Epidermal melanocyte (primary cell): Measurements from ENCODE around the gene SH3PXD2A.
"Not testable (repeated sequence)": the region's sequence is repeated elsewhere in the genome, so short reads cannot be mapped to it uniquely, and the experiment has no call there.

Experiments used
- DNase-seq: peaks from one replicate; pipeline ENCODE4 v3.0.0; 2011; ENCODE audit warnings: low spot score; ENCODE audit not compliant: insufficient read length

SH3PXD2A gene

GRCh38 chr10:103849880-103850571, 5.3 kb downstream of the SH3PXD2A start:
- no peak for DNase-seq

DNA sequence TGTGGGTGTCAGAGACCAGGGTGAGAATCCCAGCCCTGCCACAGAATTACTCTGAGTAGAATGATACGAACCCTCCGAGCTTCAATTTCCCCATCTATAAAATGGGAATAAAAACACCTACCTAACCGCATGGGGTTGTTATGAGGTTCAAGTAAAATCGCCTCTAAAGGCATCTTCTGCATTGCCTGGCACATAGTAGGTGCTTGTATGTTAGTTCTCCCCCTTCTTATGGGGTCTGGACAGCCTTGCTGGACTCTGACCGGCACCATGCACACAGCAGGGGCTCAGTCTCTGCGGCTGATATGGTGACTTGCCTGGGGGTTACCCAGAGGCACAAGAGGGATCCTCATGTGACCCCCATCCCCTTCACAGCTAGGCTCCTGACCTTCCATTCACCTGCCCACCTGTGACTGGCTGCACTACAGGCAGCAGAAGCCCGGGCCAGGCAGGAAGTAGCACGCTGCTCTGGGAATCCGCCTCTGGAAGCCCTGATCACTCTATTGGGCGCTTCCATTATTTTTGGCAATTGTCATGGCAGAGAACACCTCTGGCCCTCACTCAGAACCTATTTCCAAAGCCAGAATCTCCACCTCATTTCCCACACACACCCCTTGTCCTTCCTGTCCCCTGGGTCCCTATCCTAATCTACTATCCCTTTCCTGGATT, 6.0 kb downstream of the SH3PXD2A start:
- DNase-seq = no peak

- no peak for DNase-seq
These were observed 7.4 kb downstream of the SH3PXD2A start for GRCh38 chr10:103847909-103848468.

GRCh38 chr10:103847346-103847745, 8.0 kb downstream of the SH3PXD2A start:
- DNase-seq = no peak

GRCh38 chr10:103845972-103846371, 9.4 kb downstream of the SH3PXD2A start:
- no peak for DNase-seq

- not testable (repeated sequence) for DNase-seq
These were observed 10.0 kb downstream of the SH3PXD2A start for GRCh38 chr10:103845346-103845745.

GRCh38 chr10:103843854-103844570, 11.4 kb downstream of the SH3PXD2A start:
- DNase-seq = peak; percentile 59

DNA sequence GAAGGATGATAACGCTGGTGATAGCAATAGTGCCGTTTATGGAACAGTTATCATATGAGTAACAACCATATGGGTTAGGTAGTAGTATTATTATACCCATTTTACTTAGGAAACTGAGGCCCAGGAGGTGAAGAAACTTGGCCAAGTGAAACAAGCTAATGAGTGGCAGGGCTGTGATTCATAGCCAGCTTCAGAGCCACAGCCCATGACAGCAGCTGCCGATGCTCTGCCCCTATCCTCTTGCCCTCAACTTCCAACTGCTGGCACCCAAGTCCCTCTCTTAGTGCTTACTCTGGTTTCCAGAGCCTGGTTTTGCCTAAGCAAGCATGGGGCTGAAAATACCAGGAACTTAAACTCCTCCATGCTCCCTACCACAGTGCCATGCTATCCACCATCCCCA, 12.3 kb downstream of the SH3PXD2A start:
- no peak for DNase-seq

- DNase-seq = no peak
These were observed 12.8 kb downstream of the SH3PXD2A start for GRCh38 chr10:103842605-103843004.

DNA sequence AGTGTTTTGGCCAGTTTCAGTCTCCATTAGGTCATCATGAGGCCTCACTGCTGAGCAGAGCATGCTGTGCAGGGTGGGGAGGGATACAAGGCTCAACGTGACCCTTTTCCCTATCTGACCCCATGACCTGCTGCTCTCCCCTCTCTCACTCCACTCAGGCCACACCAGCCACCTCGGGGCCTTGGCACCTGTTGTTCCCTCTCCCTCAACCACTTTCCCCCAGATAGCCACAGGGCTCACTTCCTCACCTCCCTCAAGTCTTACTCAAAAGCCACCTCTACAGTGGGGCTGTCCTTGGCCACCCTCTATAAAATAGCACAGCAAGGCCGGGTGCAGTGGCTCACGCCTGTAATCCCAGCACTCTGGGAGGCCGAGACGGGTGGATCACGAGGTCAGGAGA, 13.9 kb downstream of the SH3PXD2A start:
- no peak for DNase-seq

DNA sequence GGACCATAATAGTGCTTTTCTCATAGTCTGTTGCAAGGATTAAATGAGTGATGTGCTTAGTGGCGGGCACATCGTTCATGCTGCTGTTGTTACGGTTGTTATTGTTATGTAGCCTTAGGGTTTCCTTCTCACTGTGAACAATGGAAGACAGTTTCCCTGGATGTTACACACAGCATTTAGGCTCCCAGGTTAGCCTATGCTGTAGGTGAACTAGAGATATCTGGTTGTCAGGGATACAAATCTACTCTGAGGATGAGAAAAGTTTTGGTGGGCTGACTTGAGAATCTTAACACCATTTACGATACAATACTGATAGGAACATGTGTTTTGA, 14.7 kb downstream of the SH3PXD2A start:
- DNase-seq = no peak

GRCh38 chr10:103839872-103840739, 15.3 kb downstream of the SH3PXD2A start:
- DNase-seq = no peak

- no peak for DNase-seq
These were observed 15.9 kb downstream of the SH3PXD2A start for GRCh38 chr10:103839519-103839871.

DNA sequence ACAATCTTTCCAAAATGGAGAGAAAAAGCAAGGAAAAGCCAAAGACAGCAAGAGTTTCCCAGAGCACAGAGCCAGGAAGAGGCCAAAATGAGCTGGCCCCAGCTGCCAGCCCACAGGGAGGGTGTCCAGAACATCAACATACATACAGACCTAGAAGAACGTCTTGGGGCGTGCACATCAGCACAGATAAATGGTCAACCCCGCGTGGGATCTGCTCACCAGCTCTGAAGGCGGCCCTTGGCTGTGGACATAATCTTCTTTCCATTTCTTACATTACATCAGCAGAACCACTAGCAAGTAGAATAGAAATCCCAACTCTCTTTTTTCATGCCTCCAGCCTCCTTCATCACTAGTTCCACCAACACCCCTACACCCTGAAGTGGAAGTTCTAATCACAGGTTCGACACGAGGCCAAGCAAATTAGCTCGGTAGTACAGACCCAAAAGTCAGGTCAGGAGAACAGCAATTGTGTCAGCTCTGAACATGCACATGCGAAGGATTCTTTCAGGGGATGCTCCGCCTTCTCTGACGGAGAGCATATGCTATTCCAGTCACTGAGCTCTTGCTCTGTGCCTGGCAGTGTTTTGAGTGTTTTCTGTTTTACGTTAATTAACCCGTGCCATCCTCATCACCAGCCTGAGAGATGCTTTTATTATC, 16.4 kb downstream of the SH3PXD2A start:
- no peak for DNase-seq

- no peak for DNase-seq
These were observed 17.3 kb downstream of the SH3PXD2A start for GRCh38 chr10:103838070-103838395.

DNA sequence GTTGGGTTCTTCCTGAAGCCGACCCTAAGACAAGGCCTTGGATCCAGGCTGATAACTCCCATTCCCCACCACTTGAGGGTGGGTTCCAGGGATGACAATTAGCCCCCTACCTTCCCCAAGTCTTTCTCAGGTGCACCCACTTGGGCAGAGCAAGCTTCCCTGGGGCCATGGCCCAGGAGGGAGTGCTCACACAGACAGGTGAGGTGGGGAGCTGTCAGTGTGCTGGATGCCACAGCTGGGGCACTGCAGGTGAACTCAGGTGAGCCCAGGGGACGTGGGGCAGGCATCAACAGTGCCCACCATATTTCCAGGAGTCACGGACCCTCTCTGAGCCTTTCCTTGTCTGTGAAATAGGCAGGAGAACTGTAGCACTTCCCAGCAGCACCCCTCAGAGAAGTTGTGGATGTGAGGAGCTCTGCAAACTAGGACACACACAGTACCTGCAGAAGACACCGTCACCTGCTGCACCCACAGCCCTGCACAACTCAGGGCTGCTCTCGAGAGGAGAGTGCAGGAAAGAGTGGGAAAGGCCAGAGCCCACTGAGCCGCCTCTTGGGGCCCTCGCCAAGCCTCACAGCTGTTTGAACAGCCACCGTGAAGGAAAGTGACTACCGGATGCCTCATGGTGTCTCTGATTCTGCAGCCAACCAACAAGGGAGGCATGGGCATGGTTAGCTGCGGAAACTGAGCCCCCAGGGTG, 17.9 kb downstream of the SH3PXD2A start:
- no peak for DNase-seq

DNA sequence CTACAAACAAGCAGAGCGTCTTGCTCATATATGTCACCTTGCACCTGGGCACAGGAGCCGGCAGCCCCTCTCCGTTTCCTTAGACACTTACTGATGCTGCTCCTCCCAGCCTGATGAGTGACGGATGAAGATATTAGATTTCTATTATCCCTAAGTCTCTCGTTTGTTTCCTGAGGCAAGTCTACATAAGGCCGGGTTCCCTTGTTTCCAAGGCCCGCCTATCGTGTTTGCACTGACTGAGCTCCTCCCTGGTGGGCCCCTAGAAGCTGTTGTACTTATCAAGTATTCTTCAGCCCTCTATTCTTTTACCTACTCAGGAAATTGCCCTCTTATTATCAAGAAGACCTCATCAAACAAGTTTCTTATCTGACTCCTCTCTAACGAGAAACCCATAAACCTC, 18.5 kb downstream of the SH3PXD2A start:
- DNase-seq = no peak

DNA sequence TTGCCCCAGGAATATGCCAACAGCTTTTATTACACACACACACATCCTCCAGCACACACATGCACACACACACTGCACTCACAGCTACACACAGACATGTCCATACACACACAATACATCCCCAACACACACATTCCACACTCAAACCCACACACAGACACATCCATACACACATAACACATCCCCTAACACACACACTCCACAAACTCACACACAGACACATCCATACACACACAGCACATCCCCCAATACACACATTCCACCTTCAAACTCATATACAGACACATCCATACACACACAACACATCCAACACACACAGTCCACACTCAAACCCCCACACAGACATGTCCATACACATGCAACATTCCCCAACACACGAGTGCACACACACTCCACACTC, 19.1 kb downstream of the SH3PXD2A start:
- no peak for DNase-seq

DNA sequence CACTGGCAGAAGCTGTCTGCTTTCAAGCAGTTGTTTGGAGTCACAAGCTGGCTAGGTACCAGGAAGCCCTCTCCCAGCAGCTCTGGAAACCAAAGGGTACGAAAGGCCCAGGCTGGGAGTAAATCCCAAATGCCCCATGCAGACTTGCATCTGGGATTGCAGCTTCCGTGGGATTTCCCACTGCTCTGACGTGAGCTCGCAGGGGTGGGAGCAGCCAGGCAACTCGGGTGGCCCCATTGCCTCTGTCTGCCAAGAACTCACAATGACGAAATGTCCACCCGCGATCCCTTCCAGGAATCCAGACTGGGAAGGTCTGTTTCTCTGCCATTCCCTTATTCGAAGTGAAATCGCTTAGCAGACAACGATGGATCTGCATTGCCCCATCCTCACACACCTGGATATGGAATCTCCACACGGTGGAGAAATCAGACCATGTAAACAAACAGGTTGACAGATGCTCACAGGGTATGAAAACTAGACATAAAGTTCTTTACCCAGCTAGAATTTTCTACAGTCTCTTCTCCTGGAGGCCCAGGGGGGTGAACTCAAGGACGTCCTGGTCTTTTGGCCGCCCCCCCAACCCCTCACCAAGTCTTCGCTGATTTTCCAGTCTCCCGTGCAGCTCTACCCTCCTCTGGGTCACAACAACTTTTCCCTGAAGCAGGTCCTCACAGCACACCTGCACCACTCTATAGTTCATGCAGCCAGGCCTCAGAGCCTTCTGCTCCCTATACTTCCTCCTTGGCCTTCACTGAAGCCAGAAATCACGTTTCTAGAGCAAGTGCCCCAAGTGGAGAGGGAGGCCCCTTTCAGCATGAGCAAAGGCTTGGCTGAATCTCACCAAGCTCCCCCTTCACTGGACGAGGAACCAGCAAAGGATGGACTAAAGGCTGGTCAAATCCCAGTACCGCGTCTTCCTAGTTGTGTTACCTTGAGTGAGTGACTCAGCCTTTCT, 20.0 kb downstream of the SH3PXD2A start:
- no peak for DNase-seq
